ENCODE data around the gene PCYT2. TPM values are rescaled to one million over a fixed set of nuclear protein-coding genes. Genes with fewer than 3 reads are reported as not detected.

PCYT2 gene
- total and polyA plus RNA-seq, 2 donors (not counting 1 experiment from before 2014, with no cell fraction given) = 46.0 to 65.6 TPM

DNA sequence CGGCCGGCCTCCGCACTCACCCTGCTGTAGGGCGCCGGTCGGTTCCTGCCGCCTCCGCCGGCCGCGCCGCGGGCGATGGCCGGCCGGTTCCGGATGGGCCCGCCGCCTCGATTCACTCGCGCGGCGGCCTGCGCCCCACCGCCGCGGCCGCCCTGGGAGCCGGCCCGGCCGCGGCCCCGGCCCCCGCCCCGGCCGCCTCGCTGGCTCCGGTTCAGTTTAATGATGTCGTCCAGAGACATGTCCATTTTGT is 20.0 kb downstream of the PCYT2 start:
- no peak for DNase-seq (ENCODE audit: low read depth in 2 of 2)

DNA sequence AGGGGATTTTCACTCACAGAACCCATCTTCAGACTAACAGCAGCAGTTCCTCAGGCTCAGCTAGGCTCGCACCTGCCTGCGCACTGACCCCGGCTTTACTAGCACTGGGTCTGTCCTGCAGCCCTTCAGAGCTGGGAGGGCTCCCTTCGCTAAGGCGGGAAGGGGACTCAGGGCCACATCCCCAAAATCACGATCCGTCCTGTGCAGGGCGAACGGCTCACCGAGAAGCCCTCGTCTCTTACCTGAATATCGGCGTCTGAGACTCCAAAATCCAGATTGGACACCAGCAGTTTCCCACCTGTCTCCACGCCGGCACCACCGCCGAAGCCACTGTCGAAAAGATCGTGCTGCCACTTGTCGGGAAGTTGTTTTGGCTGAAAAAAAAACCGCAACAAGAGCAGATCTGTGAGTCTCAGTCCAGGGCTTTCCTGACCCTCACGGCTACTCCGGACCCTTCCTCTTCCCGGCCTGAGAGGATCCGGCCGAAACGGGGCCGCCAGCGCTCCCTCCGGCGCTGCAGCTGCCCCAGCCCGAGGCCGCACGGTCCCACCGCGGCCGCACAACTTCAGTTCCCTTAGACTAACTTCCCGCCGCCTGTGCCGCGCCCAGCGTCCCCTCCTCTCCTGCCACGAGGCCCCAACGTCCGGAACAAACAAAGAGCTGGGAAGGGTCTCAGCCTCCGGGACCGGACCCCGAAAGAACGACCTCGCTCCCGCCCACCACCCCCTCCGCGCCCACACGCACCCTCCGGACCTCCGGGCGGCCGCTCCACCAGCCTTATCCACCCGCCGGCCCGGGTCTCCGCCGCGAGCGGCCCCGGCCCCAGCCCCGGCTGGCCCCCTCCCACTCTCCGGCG is 20.5 kb downstream of the PCYT2 start:
- Histone ChIP-seq H3K4me2 (ENCODE audit: extremely low read depth, insufficient read depth, low read length) (peak overlapping the region; percentile 73), H3K9ac (ENCODE audit: insufficient read depth, low read length) (peak overlapping the region; percentile 96), H2AFZ (ENCODE audit: low read length) (no peak overlapping the region), H3K9me3 (ENCODE audit: control insufficient read depth, insufficient read depth, low read depth, low read length) (no peaks in the 10 kb centered on the region), H3K4me1 (ENCODE audit: control insufficient read depth, extremely low read depth, insufficient read depth, low read length) (peaks cover 19% of the 10 kb centered on the region), H3K4me3 (replicated peaks in 1 of 4; ENCODE audit: control extremely low read depth in 1 of 4, insufficient read depth in 1 of 4, low read depth in 3 of 4, low read length in 4 of 4) (peak overlapping the region; percentile 69 to 90 (median 82)), H3K79me2 (ENCODE audit: control insufficient read depth, insufficient read depth, low read length) (peaks cover 64% of the 10 kb centered on the region), H3K27ac (ENCODE audit: insufficient read depth, low read length) (peak overlapping the region; percentile 86), H4K20me1 (ENCODE audit: control insufficient read depth, extremely low read depth, insufficient read depth, low read length) (no peaks in the 10 kb centered on the region), H3K27me3 (ENCODE audit: control insufficient read depth, insufficient read depth, low read length) (no peaks in the 10 kb centered on the region), H3K36me3 (ENCODE audit: control insufficient read depth, insufficient read depth, low read length) (peaks cover 34% of the 10 kb centered on the region)
- no peak for TF ChIP-seq EZH2 (IDR thresholded peaks at IDR 0.05; ENCODE audit: low read length, missing control alignments)
- TF ChIP-seq, protein P1, sequence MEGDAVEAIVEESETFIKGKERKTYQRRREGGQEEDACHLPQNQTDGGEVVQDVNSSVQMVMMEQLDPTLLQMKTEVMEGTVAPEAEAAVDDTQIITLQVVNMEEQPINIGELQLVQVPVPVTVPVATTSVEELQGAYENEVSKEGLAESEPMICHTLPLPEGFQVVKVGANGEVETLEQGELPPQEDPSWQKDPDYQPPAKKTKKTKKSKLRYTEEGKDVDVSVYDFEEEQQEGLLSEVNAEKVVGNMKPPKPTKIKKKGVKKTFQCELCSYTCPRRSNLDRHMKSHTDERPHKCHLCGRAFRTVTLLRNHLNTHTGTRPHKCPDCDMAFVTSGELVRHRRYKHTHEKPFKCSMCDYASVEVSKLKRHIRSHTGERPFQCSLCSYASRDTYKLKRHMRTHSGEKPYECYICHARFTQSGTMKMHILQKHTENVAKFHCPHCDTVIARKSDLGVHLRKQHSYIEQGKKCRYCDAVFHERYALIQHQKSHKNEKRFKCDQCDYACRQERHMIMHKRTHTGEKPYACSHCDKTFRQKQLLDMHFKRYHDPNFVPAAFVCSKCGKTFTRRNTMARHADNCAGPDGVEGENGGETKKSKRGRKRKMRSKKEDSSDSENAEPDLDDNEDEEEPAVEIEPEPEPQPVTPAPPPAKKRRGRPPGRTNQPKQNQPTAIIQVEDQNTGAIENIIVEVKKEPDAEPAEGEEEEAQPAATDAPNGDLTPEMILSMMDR (conservative IDR thresholded peaks at IDR 0.05 in 1 of 2, IDR thresholded peaks at IDR 0.05 in 1 of 2; ENCODE audit: low read depth in 1 of 2, low read length in 2 of 2) = no peak
- DNase-seq (ENCODE audit: low read depth in 2 of 2) = no peak

More for the DNA sequence above, 20.0 kb downstream of the PCYT2 start:
- TF ChIP-seq, protein P1 (conservative IDR thresholded peaks at IDR 0.05 in 1 of 2, IDR thresholded peaks at IDR 0.05 in 1 of 2; ENCODE audit: low read depth in 1 of 2, low read length in 2 of 2) = no peak
- no peak for TF ChIP-seq EZH2 (IDR thresholded peaks at IDR 0.05; ENCODE audit: low read length, missing control alignments)
- Histone ChIP-seq H3K4me3 (replicated peaks in 1 of 4; ENCODE audit: control extremely low read depth in 1 of 4, insufficient read depth in 1 of 4, low read depth in 3 of 4, low read length in 4 of 4) (peak overlapping the region in 2 of 4 experiments; percentile 80 to 85), H4K20me1 (ENCODE audit: control insufficient read depth, extremely low read depth, insufficient read depth, low read length) (no peaks in the 10 kb centered on the region), H3K9me3 (ENCODE audit: control insufficient read depth, insufficient read depth, low read depth, low read length) (no peaks in the 10 kb centered on the region), H3K4me1 (ENCODE audit: control insufficient read depth, extremely low read depth, insufficient read depth, low read length) (peaks cover 14% of the 10 kb centered on the region), H3K27me3 (ENCODE audit: control insufficient read depth, insufficient read depth, low read length) (no peaks in the 10 kb centered on the region), H3K36me3 (ENCODE audit: control insufficient read depth, insufficient read depth, low read length) (peaks cover 31% of the 10 kb centered on the region), H3K79me2 (ENCODE audit: control insufficient read depth, insufficient read depth, low read length) (peaks cover 59% of the 10 kb centered on the region), H2AFZ (ENCODE audit: low read length) (no peak overlapping the region), H3K9ac (ENCODE audit: insufficient read depth, low read length) (peak overlapping the region; percentile 96), H3K27ac (ENCODE audit: insufficient read depth, low read length) (peak overlapping the region; percentile 86), H3K4me2 (ENCODE audit: extremely low read depth, insufficient read depth, low read length) (no peak overlapping the region)

DNA sequence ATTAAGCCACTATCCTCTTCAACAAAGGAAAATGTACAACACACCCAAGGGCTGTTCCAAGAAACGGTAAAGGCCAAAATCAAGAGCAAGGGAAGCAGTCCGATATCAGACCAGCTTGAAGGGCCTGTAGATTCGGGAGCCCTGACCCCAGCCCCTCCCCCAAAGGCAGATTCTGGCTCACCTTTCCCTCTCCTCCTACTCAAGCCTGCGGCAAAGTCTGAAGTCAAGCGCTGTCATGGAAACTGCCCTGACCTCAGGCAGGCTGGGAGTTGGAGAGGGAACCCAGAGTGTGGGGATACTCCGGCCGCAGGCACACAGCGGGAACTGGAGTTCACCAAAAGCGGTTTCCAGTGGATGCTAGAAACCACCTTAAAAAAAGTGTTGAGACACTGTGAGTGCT is 21.6 kb downstream of the PCYT2 start:
- no peak overlapping the region for H3K9ac ChIP-seq (ENCODE audit: insufficient read depth, low read length)
- H3K4me3 ChIP-seq (replicated peaks in 1 of 4; ENCODE audit: control extremely low read depth in 1 of 4, insufficient read depth in 1 of 4, low read depth in 3 of 4, low read length in 4 of 4) = peak overlapping the region in 3 of 4 experiments; percentile 80 to 90 (median 85)
- H3K36me3 ChIP-seq (ENCODE audit: control insufficient read depth, insufficient read depth, low read length) = peaks cover 39% of the 10 kb centered on the region

More for the DNA sequence above, 21.6 kb downstream of the PCYT2 start:
- H2AFZ ChIP-seq (ENCODE audit: low read length) = no peak overlapping the region
- H3K27me3 ChIP-seq (ENCODE audit: control insufficient read depth, insufficient read depth, low read length) = no peaks in the 10 kb centered on the region
- DNase-seq (ENCODE audit: low read depth in 2 of 2) = no peak
- no peak for TF ChIP-seq EZH2 (IDR thresholded peaks at IDR 0.05; ENCODE audit: low read length, missing control alignments)
- TF ChIP-seq, protein P1 (conservative IDR thresholded peaks at IDR 0.05 in 1 of 2, IDR thresholded peaks at IDR 0.05 in 1 of 2; ENCODE audit: low read depth in 1 of 2, low read length in 2 of 2) = no peak
- peak overlapping the region; percentile 20 for H3K27ac ChIP-seq (ENCODE audit: insufficient read depth, low read length)
- no peaks in the 10 kb centered on the region for H4K20me1 ChIP-seq (ENCODE audit: control insufficient read depth, extremely low read depth, insufficient read depth, low read length)
- peak overlapping the region; percentile 73 for H3K4me2 ChIP-seq (ENCODE audit: extremely low read depth, insufficient read depth, low read length)
- no peaks in the 10 kb centered on the region for H3K9me3 ChIP-seq (ENCODE audit: control insufficient read depth, insufficient read depth, low read depth, low read length)
- H3K79me2 ChIP-seq (ENCODE audit: control insufficient read depth, insufficient read depth, low read length) = peaks cover 65% of the 10 kb centered on the region
- H3K4me1 ChIP-seq (ENCODE audit: control insufficient read depth, extremely low read depth, insufficient read depth, low read length) = peaks cover 19% of the 10 kb centered on the region
